Activated T-helper 1 cell treated with anti-CD3 and anti-CD28 coated beads, Interleukin-2, amount 50 U/mL, for 16 hours (primary cell): Measurements from ENCODE around the gene SUN1.

Source experiments
- DNase-seq, 2 donors: peaks; one replicate each; pipeline ENCODE4 v3.0.0-alpha.2; 2020; ENCODE audit warnings: low read depth in 1 of 2, low spot score in 1 of 2

The SUN1 gene

GRCh38 chr7:889391-889790, 57.1 kb downstream of the SUN1 start:
- no peak for DNase-seq

- DNase-seq: no peak
Measured at GRCh38 chr7:890868-891267, 58.6 kb downstream of the SUN1 start.

- DNase-seq: no peak
Measured at GRCh38 chr7:891291-891690, 59.0 kb downstream of the SUN1 start.

GRCh38 chr7:891805-892204, 59.5 kb downstream of the SUN1 start:
- no peak for DNase-seq

GRCh38 chr7:892648-893593, 60.6 kb downstream of the SUN1 start:
- DNase-seq: no peak

GRCh38 chr7:893686-894085, 61.4 kb downstream of the SUN1 start:
- DNase-seq: no peak

GRCh38 chr7:894164-894867, 62.0 kb downstream of the SUN1 start:
- DNase-seq: no peak

- no peak for DNase-seq
Measured at GRCh38 chr7:894927-895450, 62.7 kb downstream of the SUN1 start.

GRCh38 chr7:895451-896052, 63.3 kb downstream of the SUN1 start:
- no peak for DNase-seq

- DNase-seq: no peak
Measured at GRCh38 chr7:896346-897075, 64.2 kb downstream of the SUN1 start.

- no peak for DNase-seq
Measured at GRCh38 chr7:897086-897485, 64.8 kb downstream of the SUN1 start.

GRCh38 chr7:897771-898376, 65.6 kb downstream of the SUN1 start:
- DNase-seq: no peak

- no peak for DNase-seq
Measured at GRCh38 chr7:898460-898854, 66.2 kb downstream of the SUN1 start.

GRCh38 chr7:898855-899681, 66.8 kb downstream of the SUN1 start:
- no peak for DNase-seq

- DNase-seq: no peak
Measured at GRCh38 chr7:899806-900205, 67.5 kb downstream of the SUN1 start.

GRCh38 chr7:900331-901040, 68.2 kb downstream of the SUN1 start:
- no peak for DNase-seq

GRCh38 chr7:901041-901387, 68.7 kb downstream of the SUN1 start:
- no peak for DNase-seq

- DNase-seq: no peak
Measured at GRCh38 chr7:901388-902154, 69.3 kb downstream of the SUN1 start.

GRCh38 chr7:902996-903395, 70.7 kb downstream of the SUN1 start:
- DNase-seq: no peak
